WTC11 (cell line): ENCODE results near the gene GNLY. TPM values are rescaled to one million over a fixed set of nuclear protein-coding genes. Genes with fewer than 3 reads are reported as not detected.

Experiments used
- ATAC-seq: fragments of 200-7000 bp; cut with Tn5 transposase; 2 replicates; pipeline ENCODE4 v1.10.0; 2021; ENCODE audit warnings: mild to moderate bottlenecking, moderate library complexity
- Bru-seq: library from RNA; stranded (reverse); fragments of 400-500 nt; gene quantifications from one replicate; lab custom pipeline; 2021; lab: Mats Ljungman, UMichigan
- CTCF ChIA-PET: fragments of 300-600 bp; sonication (Branson Sonifier 250); formaldehyde crosslinking; loops from one replicate; lab custom pipeline; 2021; ENCODE audit warnings: antibody characterized with exemption; lab: Charles Lee
- POLR2A ChIA-PET: fragments of 350-600 bp; sonication (Branson Sonifier 250); formaldehyde crosslinking; loops from one replicate; lab custom pipeline; 2021; ENCODE audit warnings: antibody characterized with exemption; lab: Charles Lee
- DNase-seq: peaks from one replicate; pipeline ENCODE4 v3.0.0; 2021; ENCODE audit warnings: low spot score
- H3K27ac Mint-ChIP-seq: 2 replicates; pipeline ENCODE4 v1.8.0; 2021; ENCODE audit warnings: mixed read lengths
- H3K27me3 Mint-ChIP-seq: 2 replicates; pipeline ENCODE4 v1.8.0; 2021; ENCODE audit warnings: low read depth, mild to moderate bottlenecking, moderate library complexity, mixed read lengths
- H3K36me3 Mint-ChIP-seq: 2 replicates; pipeline ENCODE4 v1.8.0; 2021; ENCODE audit warnings: mixed read lengths
- H3K4me1 Mint-ChIP-seq: 2 replicates; pipeline ENCODE4 v1.8.0; 2022; ENCODE audit warnings: mixed read lengths
- H3K4me3 Mint-ChIP-seq: 2 replicates; pipeline ENCODE4 v1.8.0; 2021; ENCODE audit warnings: mild to moderate bottlenecking, moderate library complexity, mixed read lengths
- H3K9me3 Mint-ChIP-seq: 2 replicates; pipeline ENCODE4 v1.8.0; 2021; ENCODE audit warnings: mixed read lengths
- CREM ChIP-seq: sonication (generic); formaldehyde crosslinking; IDR thresholded peaks from 2 replicates; pipeline ENCODE4 v1.8.1; 2022; ENCODE audit warnings: mild to moderate bottlenecking, missing genetic modification reagents, moderate library complexity
- E2F1 ChIP-seq: sonication (generic); formaldehyde crosslinking; IDR thresholded peaks from 2 replicates; pipeline ENCODE4 v1.8.0; 2022; ENCODE audit warnings: mild to moderate bottlenecking, missing genetic modification reagents
- E2F5 ChIP-seq: sonication (generic); formaldehyde crosslinking; IDR thresholded peaks from 2 replicates; pipeline ENCODE4 v1.8.1; 2022; ENCODE audit warnings: mild to moderate bottlenecking, moderate library complexity, missing genetic modification reagents
- FOXP4 ChIP-seq: sonication (generic); formaldehyde crosslinking; IDR thresholded peaks from 2 replicates; pipeline ENCODE4 v1.8.0; 2022; ENCODE audit warnings: mild to moderate bottlenecking, missing genetic modification reagents
- HMGA2 ChIP-seq: fragments of 250-450 bp; sonication (Bioruptor Pico); IDR thresholded peaks from 2 replicates; pipeline ENCODE4 v1.4.0; 2021; ENCODE audit warnings: mild to moderate bottlenecking, moderate library complexity
- JAZF1 ChIP-seq: fragments of 250-450 bp; sonication (Bioruptor Pico); IDR thresholded peaks from 2 replicates; pipeline ENCODE4 v1.9.0; 2021; ENCODE audit warnings: moderate library complexity, mild to moderate bottlenecking, inconsistent platforms
- MAX ChIP-seq: sonication (generic); formaldehyde crosslinking; IDR thresholded peaks from 2 replicates; pipeline ENCODE4 v1.8.0; 2022; ENCODE audit warnings: mild to moderate bottlenecking, missing genetic modification reagents
- MLX ChIP-seq: sonication (generic); formaldehyde crosslinking; IDR thresholded peaks from 2 replicates; pipeline ENCODE4 v1.8.1; 2023; ENCODE audit warnings: mild to moderate bottlenecking, missing genetic modification reagents, moderate library complexity
- NR3C1 ChIP-seq: sonication (generic); formaldehyde crosslinking; conservative IDR thresholded peaks from 2 replicates; pipeline ENCODE4 v1.8.1; 2023; ENCODE audit warnings: low read depth, mild to moderate bottlenecking, missing genetic modification reagents
- STAT6 ChIP-seq: sonication (generic); formaldehyde crosslinking; conservative IDR thresholded peaks from 2 replicates; pipeline ENCODE4 v1.8.1; 2023; ENCODE audit warnings: mild to moderate bottlenecking, low read depth, missing genetic modification reagents, moderate library complexity
- TEAD1 ChIP-seq: sonication (generic); formaldehyde crosslinking; IDR thresholded peaks from 2 replicates; pipeline ENCODE4 v1.8.0; 2022; ENCODE audit warnings: mild to moderate bottlenecking, missing genetic modification reagents
- TP53 ChIP-seq: sonication (generic); formaldehyde crosslinking; IDR thresholded peaks from 2 replicates; pipeline ENCODE4 v1.8.1; 2023; ENCODE audit warnings: mild to moderate bottlenecking, missing genetic modification reagents
- USF1 ChIP-seq: sonication (generic); formaldehyde crosslinking; IDR thresholded peaks from 2 replicates; pipeline ENCODE4 v1.8.0; 2022; ENCODE audit warnings: mild to moderate bottlenecking, missing genetic modification reagents
- ZBTB43 ChIP-seq: sonication (generic); formaldehyde crosslinking; IDR thresholded peaks from 2 replicates; pipeline ENCODE4 v1.8.1; 2023; ENCODE audit warnings: mild to moderate bottlenecking, missing genetic modification reagents
- ZNF138 ChIP-seq: sonication (generic); formaldehyde crosslinking; conservative IDR thresholded peaks from 2 replicates; pipeline ENCODE4 v1.8.1; 2022; ENCODE audit warnings: mild to moderate bottlenecking, moderate library complexity, missing genetic modification reagents
- ZNF396 ChIP-seq: fragments of 250-450 bp; sonication (Bioruptor Pico); IDR thresholded peaks from 2 replicates; pipeline ENCODE4 v1.8.0; 2021; ENCODE audit warnings: mild to moderate bottlenecking, moderate library complexity, borderline replicate concordance
- ZNF425 ChIP-seq: fragments of 250-450 bp; sonication (Bioruptor Pico); conservative IDR thresholded peaks from 2 replicates; pipeline ENCODE4 v1.9.0; 2021; ENCODE audit warnings: mild to moderate bottlenecking
- long read RNA-seq, 3 experiments: library from RNA in 1 of 3; library from capped mRNA in 1 of 3; library from polyadenylated mRNA in 1 of 3; unstranded in 2 of 3; stranded (forward) in 1 of 3; transcript quantifications; one replicate each; pipeline ENCODE4 v2.0.0, GENCODE V29; 2021
- total RNA-seq: library from RNA; stranded (reverse); gene quantifications from 3 replicates; pipeline ENCODE4 v1.2.3, GENCODE V29; 2021
- TF ChIP-seq, protein P1 (sequence below): fragments of 250-450 bp; sonication (Bioruptor Pico); IDR thresholded peaks from 2 replicates; pipeline ENCODE4 v1.8.0; 2021; ENCODE audit warnings: mild to moderate bottlenecking

GNLY gene
- total RNA-seq, result 0.44 TPM in 1 of 3 replicates, not detected in the others
- percentile 12 among the genes with signal in this experiment for Bru-seq, nascent RNA
- long read RNA-seq, experiment 1, result 0 reads
- long read RNA-seq, experiment 2, result 0 reads
- long read RNA-seq, experiment 3, result 0 reads

GRCh38 chr2:85694052-85695025 is at the start of gene GNLY:
Gene GNLY (plus strand): TSS chr2:85694358. CDS start chr2:85694419, 61 bp downstream.
- no peaks in the 10 kb centered on the region for H3K36me3 Mint-ChIP-seq
- no peak within 1 kb of the TSS for H3K4me3 Mint-ChIP-seq
- H3K27ac Mint-ChIP-seq, result no peak within 1 kb of the TSS
- no peak for DNase-seq
- no peak for TF ChIP-seq ZNF425 (CRISPR knock-in tag)
- TF ChIP-seq, protein P1, sequence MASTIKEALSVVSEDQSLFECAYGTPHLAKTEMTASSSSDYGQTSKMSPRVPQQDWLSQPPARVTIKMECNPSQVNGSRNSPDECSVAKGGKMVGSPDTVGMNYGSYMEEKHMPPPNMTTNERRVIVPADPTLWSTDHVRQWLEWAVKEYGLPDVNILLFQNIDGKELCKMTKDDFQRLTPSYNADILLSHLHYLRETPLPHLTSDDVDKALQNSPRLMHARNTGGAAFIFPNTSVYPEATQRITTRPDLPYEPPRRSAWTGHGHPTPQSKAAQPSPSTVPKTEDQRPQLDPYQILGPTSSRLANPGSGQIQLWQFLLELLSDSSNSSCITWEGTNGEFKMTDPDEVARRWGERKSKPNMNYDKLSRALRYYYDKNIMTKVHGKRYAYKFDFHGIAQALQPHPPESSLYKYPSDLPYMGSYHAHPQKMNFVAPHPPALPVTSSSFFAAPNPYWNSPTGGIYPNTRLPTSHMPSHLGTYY (CRISPR knock-in tag), result no peak
- no peak for TF ChIP-seq E2F1
- no peak for TF ChIP-seq ZNF396 (CRISPR knock-in tag)
- no peak for TF ChIP-seq MLX
- no peak for TF ChIP-seq E2F5 (CRISPR knock-in tag)
- TF ChIP-seq FOXP4, result 0 out of 2 replicates have a peak, but pooled peaks have one; percentile 31
- peaks cover under 1% of the 10 kb centered on the region; the same call in 1 of the 2 replicates for H3K9me3 Mint-ChIP-seq
- ChIA-PET POLR2A (no interaction called here), CTCF (interaction anchor here (1.8 to 2.6 kb wide), 2 partner anchors 13 to 15 kb away, joined by 7 to 16 read pairs; no protein-coding TSS in a partner anchor)
- ATAC-seq, result no peak
- H3K27me3 Mint-ChIP-seq, result no peaks in the 10 kb centered on the region; the same call in 1 of the 2 replicates
- no peaks in the 10 kb centered on the region for H3K4me1 Mint-ChIP-seq

DNA sequence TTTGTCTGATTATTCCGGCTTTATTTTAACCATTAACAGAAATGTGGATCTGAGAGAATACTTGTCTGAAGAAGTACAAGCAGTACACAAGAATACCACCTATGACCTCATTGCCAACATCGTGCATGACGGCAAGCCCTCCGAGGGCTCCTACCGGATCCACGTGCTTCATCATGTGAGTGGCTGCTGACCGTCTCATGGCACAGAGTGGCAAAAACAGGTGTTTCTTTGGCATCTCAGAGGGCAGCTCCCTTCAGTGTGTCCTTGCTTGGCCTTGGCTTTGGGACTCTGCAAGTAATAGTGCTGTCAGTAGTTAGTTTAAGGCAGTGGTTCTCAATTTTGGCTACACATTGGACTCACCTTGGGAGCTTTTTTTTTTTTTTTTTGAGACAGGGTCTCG is 49.2 kb upstream of the GNLY start:
- CTCF ChIA-PET, result interaction anchor here (1.4 kb wide), 1 partner anchor 7 kb away, joined by 5 read pairs; no protein-coding TSS in a partner anchor
- no peak overlapping the region for H3K4me3 Mint-ChIP-seq
- DNase-seq (no peak), ATAC-seq (no peak)
- H3K36me3 Mint-ChIP-seq, result peaks cover 90% of the 10 kb centered on the region
- H3K4me1 Mint-ChIP-seq, result no peaks in the 10 kb centered on the region
- no peak overlapping the region for H3K27ac Mint-ChIP-seq
- H3K27me3 Mint-ChIP-seq, result no peaks in the 10 kb centered on the region; the same call in 1 of the 2 replicates
- no peaks in the 10 kb centered on the region for H3K9me3 Mint-ChIP-seq
- POLR2A ChIA-PET, result no interaction called here
- TF ChIP-seq JAZF1 (CRISPR knock-in tag) (no peak), ZNF138 (CRISPR knock-in tag) (no peak), USF1 (no peak), ZBTB43 (CRISPR knock-in tag) (no peak), STAT6 (CRISPR knock-in tag) (no peak), TP53 (CRISPR knock-in tag) (no peak), MAX (CRISPR knock-in tag) (no peak), HMGA2 (CRISPR knock-in tag) (no peak), NR3C1 (CRISPR knock-in tag) (no peak), CREM (CRISPR knock-in tag) (no peak), TEAD1 (CRISPR knock-in tag) (no peak)
